ENCODE results near the gene OR2T4.

DNA sequence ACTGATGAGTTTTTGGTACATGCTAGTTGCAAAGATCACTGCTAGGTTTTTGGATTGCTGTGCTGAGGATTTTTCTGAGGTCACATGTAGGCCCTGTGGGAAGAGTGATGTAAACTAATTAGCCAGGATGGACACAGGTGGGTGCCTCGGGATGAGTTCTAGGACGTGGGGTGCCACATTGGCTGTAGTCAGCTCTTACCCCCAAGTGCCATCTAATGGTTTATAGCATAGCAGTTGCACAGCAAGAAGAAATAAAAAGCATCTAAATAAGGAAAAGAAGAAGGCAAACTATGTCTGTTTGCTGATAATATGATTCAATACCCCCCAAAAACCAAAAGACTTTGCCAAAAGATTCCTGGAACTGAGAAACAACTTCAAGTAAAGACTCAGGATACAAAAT, 31.6 kb downstream of the OR2T4 start:
- no peak for TF ChIP-seq CTCF (IDR thresholded peaks at IDR 0.05)
- no peak for TF ChIP-seq POLR2AphosphoS5 (IDR thresholded peaks at IDR 0.05; ENCODE audit: insufficient read depth in 1 of 2, low read depth in 1 of 2)

Measured in vagina (tissue), 2 donors.